Stimulated activated effector memory CD8-positive, alpha-beta T cell treated with anti-CD3 and anti-CD28 coated beads, Interleukin-12 subunit alpha, Interleukin-12 subunit beta, amount 100 ng/mL, for 72 hours (primary cell): ENCODE measurements around the gene DOHH.
"Not testable (repeated sequence)": the region's sequence is repeated elsewhere in the genome, so short reads cannot be mapped to it uniquely, and the experiment has no call there.

ENCODE experiments used
- ATAC-seq: fragments of 150-1000 bp; cut with Tn5 transposase; 2 replicates; pipeline ENCODE4 v1.10.0; 2021
- DNase-seq, 2 donors: peaks; one replicate each; pipeline ENCODE4 v3.0.0; 2021 to 2022; ENCODE audit warnings: low spot score in 2 of 2
- H3K27ac Mint-ChIP-seq: one replicate; pipeline ENCODE4 v1.8.0; 2022; ENCODE audit warnings: mild to moderate bottlenecking, mixed read lengths
- H3K36me3 Mint-ChIP-seq: one replicate; pipeline ENCODE4 v1.8.0; 2022; ENCODE audit warnings: mild to moderate bottlenecking, mixed read lengths
- H3K4me1 Mint-ChIP-seq: one replicate; pipeline ENCODE4 v1.8.0; 2022; ENCODE audit warnings: mixed read lengths
- H3K4me3 Mint-ChIP-seq: one replicate; pipeline ENCODE4 v1.8.0; 2022; ENCODE audit warnings: mild to moderate bottlenecking, mixed read lengths
- H3K9me3 Mint-ChIP-seq: one replicate; pipeline ENCODE4 v1.8.0; 2022; ENCODE audit warnings: mixed read lengths

Gene DOHH

GRCh38 chr19:3457528-3458228, 42.8 kb downstream of the DOHH start:
- H3K9me3 Mint-ChIP-seq = no peaks in the 10 kb centered on the region
- H3K36me3 Mint-ChIP-seq = peaks cover 24% of the 10 kb centered on the region
- peaks cover 8% of the 10 kb centered on the region for H3K4me1 Mint-ChIP-seq
- H3K27ac Mint-ChIP-seq = no peak overlapping the region
- ATAC-seq = peak; percentile 17
- no peak overlapping the region for H3K4me3 Mint-ChIP-seq
- no peak for DNase-seq

GRCh38 chr19:3456925-3457527, 43.4 kb downstream of the DOHH start:
- no peak for DNase-seq
- Mint-ChIP-seq H3K4me3 (no peak overlapping the region), H3K4me1 (peaks cover 8% of the 10 kb centered on the region), H3K36me3 (peaks cover 24% of the 10 kb centered on the region), H3K9me3 (no peaks in the 10 kb centered on the region), H3K27ac (no peak overlapping the region)
- ATAC-seq = peak; percentile 8

GRCh38 chr19:3455960-3456601, 44.4 kb downstream of the DOHH start:
- Mint-ChIP-seq H3K4me1 (peaks cover 10% of the 10 kb centered on the region), H3K36me3 (peaks cover 24% of the 10 kb centered on the region), H3K27ac (no peak overlapping the region), H3K9me3 (no peaks in the 10 kb centered on the region), H3K4me3 (no peak overlapping the region)
- DNase-seq = no peak
- no peak for ATAC-seq

- no peak for DNase-seq
- no peaks in the 10 kb centered on the region for H3K9me3 Mint-ChIP-seq
- no peak for ATAC-seq
- H3K4me3 Mint-ChIP-seq = no peak overlapping the region
- no peak overlapping the region for H3K27ac Mint-ChIP-seq
- H3K36me3 Mint-ChIP-seq = peaks cover 29% of the 10 kb centered on the region
- peaks cover 14% of the 10 kb centered on the region for H3K4me1 Mint-ChIP-seq
Measured at GRCh38 chr19:3455393-3455955, 45.0 kb downstream of the DOHH start.

GRCh38 chr19:3454656-3455392, 45.6 kb downstream of the DOHH start:
- H3K36me3 Mint-ChIP-seq = peaks cover 36% of the 10 kb centered on the region
- no peak overlapping the region for H3K27ac Mint-ChIP-seq
- no peak for ATAC-seq
- H3K9me3 Mint-ChIP-seq = no peaks in the 10 kb centered on the region
- H3K4me3 Mint-ChIP-seq = no peak overlapping the region
- H3K4me1 Mint-ChIP-seq = peaks cover 14% of the 10 kb centered on the region
- no peak for DNase-seq

- DNase-seq (no peak), ATAC-seq (no peak)
- Mint-ChIP-seq H3K9me3 (no peaks in the 10 kb centered on the region), H3K4me3 (no peak overlapping the region), H3K36me3 (peaks cover 41% of the 10 kb centered on the region), H3K27ac (no peak overlapping the region), H3K4me1 (peaks cover 9% of the 10 kb centered on the region)
Measured at GRCh38 chr19:3453840-3454239, 46.6 kb downstream of the DOHH start.

GRCh38 chr19:3452942-3453214, 47.6 kb downstream of the DOHH start:
- H3K27ac Mint-ChIP-seq, DNase-seq, H3K4me1 Mint-ChIP-seq, H3K4me3 Mint-ChIP-seq, ATAC-seq, H3K9me3 Mint-ChIP-seq: not testable (repeated sequence)
- peaks cover 41% of the 10 kb centered on the region for H3K36me3 Mint-ChIP-seq

- DNase-seq (no peak), ATAC-seq (no peak)
- Mint-ChIP-seq H3K36me3 (peaks cover 41% of the 10 kb centered on the region), H3K4me1 (peaks cover 6% of the 10 kb centered on the region), H3K27ac (no peak overlapping the region), H3K9me3 (no peaks in the 10 kb centered on the region), H3K4me3 (no peak overlapping the region)
Measured at GRCh38 chr19:3452171-3452941, 48.1 kb downstream of the DOHH start.

GRCh38 chr19:3451451-3451866, 49.0 kb downstream of the DOHH start:
- peaks cover 41% of the 10 kb centered on the region for H3K36me3 Mint-ChIP-seq
- no peak for DNase-seq
- no peaks in the 10 kb centered on the region for H3K9me3 Mint-ChIP-seq
- no peak for ATAC-seq
- peaks cover 6% of the 10 kb centered on the region for H3K4me1 Mint-ChIP-seq
- peak overlapping the region; percentile 33 for H3K27ac Mint-ChIP-seq
- no peak overlapping the region for H3K4me3 Mint-ChIP-seq

- Mint-ChIP-seq H3K9me3 (no peaks in the 10 kb centered on the region), H3K36me3 (peaks cover 41% of the 10 kb centered on the region), H3K4me1 (peaks cover 6% of the 10 kb centered on the region), H3K4me3 (no peak overlapping the region), H3K27ac (peak overlapping the region; percentile 33)
- peak; percentile 55 for ATAC-seq
- no peak for DNase-seq
Measured at GRCh38 chr19:3450796-3451411, 49.6 kb downstream of the DOHH start.

- Mint-ChIP-seq H3K4me1 (peaks cover 6% of the 10 kb centered on the region), H3K36me3 (peaks cover 41% of the 10 kb centered on the region), H3K9me3 (no peaks in the 10 kb centered on the region), H3K4me3 (no peak overlapping the region), H3K27ac (no peak overlapping the region)
- DNase-seq (no peak), ATAC-seq (no peak)
Measured at GRCh38 chr19:3448616-3449334, 51.7 kb downstream of the DOHH start.

- ATAC-seq, DNase-seq, H3K4me1 Mint-ChIP-seq, H3K9me3 Mint-ChIP-seq, H3K27ac Mint-ChIP-seq, H3K4me3 Mint-ChIP-seq: not testable (repeated sequence)
- peaks cover 24% of the 10 kb centered on the region for H3K36me3 Mint-ChIP-seq
Measured at GRCh38 chr19:3446657-3447056, 53.8 kb downstream of the DOHH start.

GRCh38 chr19:3444695-3445234, 55.7 kb downstream of the DOHH start:
- no peak overlapping the region for H3K27ac Mint-ChIP-seq
- no peaks in the 10 kb centered on the region for H3K9me3 Mint-ChIP-seq
- H3K4me3 Mint-ChIP-seq = no peak overlapping the region
- DNase-seq (no peak), ATAC-seq (no peak)
- peaks cover 19% of the 10 kb centered on the region for H3K36me3 Mint-ChIP-seq
- H3K4me1 Mint-ChIP-seq = no peaks in the 10 kb centered on the region
